ENCODE measurements around the gene CLDND1.

The CLDND1 gene

GRCh38 chr3:98497381-98497780 lies 25.3 kb downstream of the CLDND1 start, which contains the start of gene OR5K2:
Gene OR5K2, plus strand, starts transcription at chr3:98497681. Its CDS starts 0 bp downstream, at chr3:98497681.
- Histone ChIP-seq H3K36me3 (ENCODE audit: control insufficient read depth, insufficient read depth, low read length) (no peaks in the 10 kb centered on the region), H3K27me3 (replicated peaks; ENCODE audit: control insufficient read depth, insufficient read depth, low read length) (no peaks in the 10 kb centered on the region), H3K4me3 (replicated peaks; ENCODE audit: low read depth, low read length) (no peak within 1 kb of the TSS)
- DNase-seq (ENCODE audit: extremely low read depth, insufficient read length): no peak
- no peak for TF ChIP-seq CTCF (IDR thresholded peaks at IDR 0.05; ENCODE audit: insufficient read depth, low read length, poor library complexity, severe bottlenecking)

GRCh38 chr3:98483626-98484025 lies 39.1 kb downstream of the CLDND1 start:
- DNase-seq (ENCODE audit: extremely low read depth, insufficient read length): no peak
- H3K27me3 ChIP-seq (replicated peaks; ENCODE audit: control insufficient read depth, insufficient read depth, low read length): no peaks in the 10 kb centered on the region
- no peak overlapping the region for H3K4me3 ChIP-seq (replicated peaks; ENCODE audit: low read depth, low read length)
- H3K36me3 ChIP-seq (ENCODE audit: control insufficient read depth, insufficient read depth, low read length): no peaks in the 10 kb centered on the region
- no peak for TF ChIP-seq CTCF (IDR thresholded peaks at IDR 0.05; ENCODE audit: insufficient read depth, low read length, poor library complexity, severe bottlenecking)

GRCh38 chr3:98482717-98483482 lies 39.8 kb downstream of the CLDND1 start:
- Histone ChIP-seq H3K27me3 (replicated peaks; ENCODE audit: control insufficient read depth, insufficient read depth, low read length) (no peaks in the 10 kb centered on the region), H3K36me3 (ENCODE audit: control insufficient read depth, insufficient read depth, low read length) (no peaks in the 10 kb centered on the region), H3K4me3 (replicated peaks; ENCODE audit: low read depth, low read length) (no peak overlapping the region)
- no peak for TF ChIP-seq CTCF (IDR thresholded peaks at IDR 0.05; ENCODE audit: insufficient read depth, low read length, poor library complexity, severe bottlenecking)
- no peak for DNase-seq (ENCODE audit: extremely low read depth, insufficient read length)

All from GM06990 (cell line).